ENCODE data around the gene TCF7L1. TPM values are rescaled to one million over a fixed set of nuclear protein-coding genes. Genes with fewer than 3 reads are reported as not detected.

The TCF7L1 gene
- total and polyA plus RNA-seq, 2 of the 13 experiments (the other 11 are each of a cell fraction or from before 2014, with no cell fraction given), result 0.04 to 0.15 TPM

DNA sequence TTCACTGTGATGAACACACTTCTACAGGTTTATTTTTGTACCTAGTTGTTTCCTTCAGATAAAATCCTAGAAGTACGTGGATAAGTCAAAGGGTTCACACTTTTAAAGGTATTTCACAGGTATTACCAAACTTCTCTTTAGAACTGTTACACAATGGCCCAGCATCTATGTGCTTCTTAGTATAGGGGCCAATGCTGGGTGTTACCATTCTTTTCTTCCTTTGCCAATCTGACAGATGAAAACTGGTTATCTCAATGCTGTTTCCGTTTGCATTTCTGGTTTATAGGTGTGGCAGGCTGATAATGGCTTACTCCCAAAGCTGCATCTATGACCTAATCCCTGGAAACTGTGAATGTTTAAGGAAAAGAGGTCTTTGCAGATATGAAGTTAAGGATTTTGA, 2.8 kb upstream of the TCF7L1 start:
- POLR2A ChIA-PET, result no interaction called here
- no peak overlapping the region for H3K9ac ChIP-seq (ENCODE audit: insufficient read depth, low read depth, low read length)
- ATAC-seq, result no peak

DNA sequence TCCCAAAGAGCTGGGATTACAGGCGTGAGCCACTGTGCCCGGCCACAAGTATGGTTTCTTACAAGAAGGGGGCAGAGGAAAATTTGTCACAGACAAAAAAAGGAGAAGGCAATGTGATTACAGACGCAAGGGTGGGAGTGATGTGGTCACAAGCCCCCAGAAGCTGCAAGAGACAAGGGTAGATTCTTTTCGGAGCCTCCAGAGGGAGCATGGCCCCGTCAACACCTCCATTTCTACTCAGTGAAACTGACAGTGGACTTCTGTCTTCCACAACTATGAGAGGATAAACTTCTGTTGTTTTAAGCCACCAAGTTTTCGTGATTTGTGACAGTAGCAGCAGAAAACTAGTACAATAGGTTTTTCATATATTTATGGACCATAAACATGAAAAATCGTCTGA, 2.1 kb upstream of the TCF7L1 start:
- no TSS peak for BruUV-seq (replicated peaks)
- H3K27ac ChIP-seq (ENCODE audit: extremely low read length, insufficient read depth, low read length), result no peak overlapping the region
- CTCF ChIA-PET (ENCODE audit: low intra/inter-chr PET ratio, low total read pairs), result interaction anchor here (1.1 to 3.7 kb wide), 3 partner anchors 113 to 168 kb away, joined by 3 to 19 read pairs (median 5); no protein-coding TSS in a partner anchor
- 0% methylated on average over 7 of the region's 7 CpGs for WGBS (ENCODE audit: low lambda C conversion rate)
- H2AFZ ChIP-seq (ENCODE audit: low read length), result no peak overlapping the region
- H3K36me3 ChIP-seq (replicated peaks in 1 of 2; ENCODE audit: control insufficient read depth in 1 of 2, insufficient read depth in 2 of 2, low read length in 2 of 2), result no peaks in the 10 kb centered on the region
- H3K79me2 ChIP-seq (ENCODE audit: insufficient read depth, low read length), result no peaks in the 10 kb centered on the region
- FAIRE-seq (peak; percentile 55), DNase-seq (ENCODE audit: low spot score) (peak; percentile 37), ATAC-seq (peak; percentile 51)
- peaks cover 9 to 52% of the 10 kb centered on the region in 2 experiments for H3K27me3 ChIP-seq (ENCODE audit: control insufficient read depth in 1 of 2, insufficient read depth in 2 of 2, low read length in 2 of 2)
- H3K9me3 ChIP-seq (ENCODE audit: low read length), result no peaks in the 10 kb centered on the region
- intact Hi-C loops (cut with micrococcal nuclease; ENCODE audit: unreplicated experiment) (loop anchor here (1.0 kb wide), 1 partner anchor 84 kb away; no protein-coding TSS in a partner anchor), in situ Hi-C loops (cut with HindIII; ENCODE audit: extremely low pct_ligation_motif_present, low pct_unique_long_range_greater_than_20kb) (loop anchor here (5.0 kb wide), 1 partner anchor 156 kb away; no protein-coding TSS in a partner anchor)
- no peak overlapping the region for H3K4me3 ChIP-seq (replicated peaks in 1 of 3; ENCODE audit: insufficient read depth in 1 of 3, low read depth in 2 of 3, low read length in 3 of 3)
- H4K20me1 ChIP-seq (ENCODE audit: insufficient read depth, low read length), result no peaks in the 10 kb centered on the region
- H3K9ac ChIP-seq (ENCODE audit: insufficient read depth, low read depth, low read length), result no peak overlapping the region
- POLR2A ChIA-PET, result no interaction called here
- H3K4me2 ChIP-seq (ENCODE audit: low read depth, low read length), result no peak overlapping the region
- H3K4me1 ChIP-seq (ENCODE audit: insufficient read depth, low read length), result peaks cover 13% of the 10 kb centered on the region
- no peak for TF ChIP-seq ZNF562 (CRISPR knock-in tag; IDR thresholded peaks at IDR 0.05; ENCODE audit: borderline replicate concordance)
- TF ChIP-seq ZNF605 (CRISPR knock-in tag; IDR thresholded peaks at IDR 0.05), result no peak
- no peak for TF ChIP-seq ZSCAN12 (CRISPR knock-in tag; IDR thresholded peaks at IDR 0.05)
- TF ChIP-seq STAG1 (CRISPR knock-in tag; IDR thresholded peaks at IDR 0.05), result peak; percentile 71
- no peak for TF ChIP-seq CBX2 (IDR thresholded peaks at IDR 0.05; ENCODE audit: low read depth, low read length)
- TF ChIP-seq CBX2 (CRISPR knock-in tag; IDR thresholded peaks at IDR 0.05; ENCODE audit: low read depth), result no peak
- TF ChIP-seq ZNF160 (CRISPR knock-in tag; IDR thresholded peaks at IDR 0.05), result no peak
- no peak for TF ChIP-seq RBM39 (IDR thresholded peaks at IDR 0.05; ENCODE audit: low read depth, low read length, poor library complexity, severe bottlenecking)
- TF ChIP-seq, protein P1, sequence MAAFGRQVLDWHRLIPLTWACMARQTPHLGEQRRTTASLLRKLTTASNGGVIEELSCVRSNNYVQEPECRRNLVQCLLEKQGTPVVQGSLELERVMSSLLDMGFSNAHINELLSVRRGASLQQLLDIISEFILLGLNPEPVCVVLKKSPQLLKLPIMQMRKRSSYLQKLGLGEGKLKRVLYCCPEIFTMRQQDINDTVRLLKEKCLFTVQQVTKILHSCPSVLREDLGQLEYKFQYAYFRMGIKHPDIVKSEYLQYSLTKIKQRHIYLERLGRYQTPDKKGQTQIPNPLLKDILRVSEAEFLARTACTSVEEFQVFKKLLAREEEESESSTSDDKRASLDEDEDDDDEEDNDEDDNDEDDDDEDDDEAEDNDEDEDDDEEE (CRISPR knock-in tag; IDR thresholded peaks at IDR 0.05), result no peak
- no peak for TF ChIP-seq ZNF446 (CRISPR knock-in tag; IDR thresholded peaks at IDR 0.05)
- TF ChIP-seq, protein P2, sequence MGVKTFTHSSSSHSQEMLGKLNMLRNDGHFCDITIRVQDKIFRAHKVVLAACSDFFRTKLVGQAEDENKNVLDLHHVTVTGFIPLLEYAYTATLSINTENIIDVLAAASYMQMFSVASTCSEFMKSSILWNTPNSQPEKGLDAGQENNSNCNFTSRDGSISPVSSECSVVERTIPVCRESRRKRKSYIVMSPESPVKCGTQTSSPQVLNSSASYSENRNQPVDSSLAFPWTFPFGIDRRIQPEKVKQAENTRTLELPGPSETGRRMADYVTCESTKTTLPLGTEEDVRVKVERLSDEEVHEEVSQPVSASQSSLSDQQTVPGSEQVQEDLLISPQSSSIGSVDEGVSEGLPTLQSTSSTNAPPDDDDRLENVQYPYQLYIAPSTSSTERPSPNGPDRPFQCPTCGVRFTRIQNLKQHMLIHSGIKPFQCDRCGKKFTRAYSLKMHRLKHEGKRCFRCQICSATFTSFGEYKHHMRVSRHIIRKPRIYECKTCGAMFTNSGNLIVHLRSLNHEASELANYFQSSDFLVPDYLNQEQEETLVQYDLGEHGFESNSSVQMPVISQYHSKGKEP (CRISPR knock-in tag; IDR thresholded peaks at IDR 0.05), result no peak
- no peak for TF ChIP-seq CCAR2 (optimal IDR thresholded peaks at IDR 0.05; ENCODE audit: low read depth, low read length)

More for the DNA sequence above, 2.8 kb upstream of the TCF7L1 start:
- Histone ChIP-seq H3K36me3 (replicated peaks in 1 of 2; ENCODE audit: control insufficient read depth in 1 of 2, insufficient read depth in 2 of 2, low read length in 2 of 2) (no peaks in the 10 kb centered on the region), H4K20me1 (ENCODE audit: insufficient read depth, low read length) (no peaks in the 10 kb centered on the region), H2AFZ (ENCODE audit: low read length) (no peak overlapping the region), H3K4me2 (ENCODE audit: low read depth, low read length) (no peak overlapping the region), H3K4me1 (ENCODE audit: insufficient read depth, low read length) (peaks cover 13% of the 10 kb centered on the region), H3K27me3 (ENCODE audit: control insufficient read depth in 1 of 2, insufficient read depth in 2 of 2, low read length in 2 of 2) (peaks cover 7 to 45% of the 10 kb centered on the region in 2 experiments), H3K4me3 (replicated peaks in 1 of 3; ENCODE audit: insufficient read depth in 1 of 3, low read depth in 2 of 3, low read length in 3 of 3) (no peak overlapping the region), H3K79me2 (ENCODE audit: insufficient read depth, low read length) (no peaks in the 10 kb centered on the region), H3K9me3 (ENCODE audit: low read length) (no peaks in the 10 kb centered on the region), H3K27ac (ENCODE audit: extremely low read length, insufficient read depth, low read length) (no peak overlapping the region)
- DNase-seq (ENCODE audit: low spot score), result no peak
- no peak for FAIRE-seq
- TF ChIP-seq CEBPB (IDR thresholded peaks at IDR 0.05; ENCODE audit: borderline replicate concordance, low read depth, low read length) (peak; percentile 58; the same call in 1 of the 2 replicates), ZZZ3 (CRISPR knock-in tag; IDR thresholded peaks at IDR 0.05; ENCODE audit: borderline replicate concordance) (no peak), SRSF4 (IDR thresholded peaks at IDR 0.05; ENCODE audit: low read depth, low read length, poor library complexity, severe bottlenecking) (no peak), HNRNPK (IDR thresholded peaks at IDR 0.05; ENCODE audit: low read depth, low read length, poor library complexity, severe bottlenecking) (no peak), ZNF891 (CRISPR knock-in tag; IDR thresholded peaks at IDR 0.05) (no peak), RARG (CRISPR knock-in tag; IDR thresholded peaks at IDR 0.05; ENCODE audit: low read depth) (no peak)
- 2% methylated on average over 2 of the region's 2 CpGs for WGBS (ENCODE audit: low lambda C conversion rate)
- CTCF ChIA-PET (ENCODE audit: low intra/inter-chr PET ratio, low total read pairs), result interaction anchor here (1.1 to 3.7 kb wide), 3 partner anchors 114 to 169 kb away, joined by 3 to 19 read pairs (median 5); no protein-coding TSS in a partner anchor
- intact Hi-C loops (cut with micrococcal nuclease; ENCODE audit: unreplicated experiment) (loop anchor here (1.0 kb wide), 1 partner anchor 155 kb away; no protein-coding TSS in a partner anchor), in situ Hi-C loops (cut with HindIII; ENCODE audit: extremely low pct_ligation_motif_present, low pct_unique_long_range_greater_than_20kb) (loop anchor here (5.0 kb wide), 1 partner anchor 157 kb away; no protein-coding TSS in a partner anchor)
- no TSS peak for BruUV-seq (replicated peaks)

All from HepG2 (cell line).